GM19324 (cell line): Measurements from ENCODE around the gene AR.
"Not testable (repeated sequence)": the region's sequence is repeated elsewhere in the genome, so short reads cannot be mapped to it uniquely, and the experiment has no call there.

Source experiments
- ATAC-seq: cut with Tn5 transposase; IDR thresholded peaks from one replicate; pipeline ENCODE4 v1.9.1; 2021; ENCODE audit warnings: mild to moderate bottlenecking, moderate library complexity; ENCODE audit not compliant: unreplicated experiment, low FRiP score

Gene AR

GRCh38 chrX:67635424-67635823 is 91.6 kb downstream of the AR start:
- ATAC-seq = no peak

- ATAC-seq = no peak
Observed at GRCh38 chrX:67636532-67636931, 92.7 kb downstream of the AR start.

GRCh38 chrX:67637293-67637692 is 93.5 kb downstream of the AR start:
- ATAC-seq = not testable (repeated sequence)

GRCh38 chrX:67648361-67648760 is 104.5 kb downstream of the AR start:
- no peak for ATAC-seq

- no peak for ATAC-seq
Observed at GRCh38 chrX:67651437-67652142, 107.8 kb downstream of the AR start.

GRCh38 chrX:67652543-67652942 is 108.7 kb downstream of the AR start:
- no peak for ATAC-seq

GRCh38 chrX:67654301-67654700 is 110.5 kb downstream of the AR start:
- no peak for ATAC-seq

- no peak for ATAC-seq
Observed at GRCh38 chrX:67665583-67665982, 121.8 kb downstream of the AR start.

GRCh38 chrX:67670717-67671116 is 126.9 kb downstream of the AR start:
- not testable (repeated sequence) for ATAC-seq

- ATAC-seq = no peak
Observed at GRCh38 chrX:67673741-67674274, 130.0 kb downstream of the AR start.

- ATAC-seq = no peak
Observed at GRCh38 chrX:67674741-67675140, 130.9 kb downstream of the AR start.

GRCh38 chrX:67684136-67684535 is 140.3 kb downstream of the AR start:
- no peak for ATAC-seq

GRCh38 chrX:67692246-67692645 is 148.4 kb downstream of the AR start:
- no peak for ATAC-seq

GRCh38 chrX:67693928-67694327 is 150.1 kb downstream of the AR start:
- ATAC-seq = no peak

- ATAC-seq = no peak
Observed at GRCh38 chrX:67697452-67697851, 153.6 kb downstream of the AR start.

GRCh38 chrX:67700602-67701001 is 156.8 kb downstream of the AR start:
- ATAC-seq = no peak

GRCh38 chrX:67714004-67714403 is 170.2 kb downstream of the AR start:
- ATAC-seq = no peak

GRCh38 chrX:67717571-67717970 is 173.8 kb downstream of the AR start:
- no peak for ATAC-seq

GRCh38 chrX:67718926-67719325 is 175.1 kb downstream of the AR start:
- no peak for ATAC-seq

- ATAC-seq = no peak
Observed at GRCh38 chrX:67720344-67720743, 176.5 kb downstream of the AR start.

GRCh38 chrX:67721321-67721720 is 177.5 kb downstream of the AR start:
- ATAC-seq = no peak

GRCh38 chrX:67723580-67724351 is 179.9 kb downstream of the AR start:
- ATAC-seq = no peak
